GM12875 (cell line): ENCODE measurements around the gene FIGNL2.

Source experiments
- H3K4me3 ChIP-seq: one replicate; pipeline ENCODE4 v1.5.1; 2011; ENCODE audit warnings: low read depth, low read length, control low read depth
- TF ChIP-seq, protein P1 (sequence below): IDR thresholded peaks from 2 replicates; pipeline ENCODE4 v1.5.1; 2011; ENCODE audit warnings: low read depth, mild to moderate bottlenecking, control low read depth, inconsistent platforms, low read length, moderate library complexity, borderline replicate concordance; ENCODE audit not compliant: insufficient read depth

Gene FIGNL2

GRCh38 chr12:51846271-51846691 lies 2.2 kb downstream of the FIGNL2 start:
- no peak overlapping the region for H3K4me3 ChIP-seq
- TF ChIP-seq, protein P1, sequence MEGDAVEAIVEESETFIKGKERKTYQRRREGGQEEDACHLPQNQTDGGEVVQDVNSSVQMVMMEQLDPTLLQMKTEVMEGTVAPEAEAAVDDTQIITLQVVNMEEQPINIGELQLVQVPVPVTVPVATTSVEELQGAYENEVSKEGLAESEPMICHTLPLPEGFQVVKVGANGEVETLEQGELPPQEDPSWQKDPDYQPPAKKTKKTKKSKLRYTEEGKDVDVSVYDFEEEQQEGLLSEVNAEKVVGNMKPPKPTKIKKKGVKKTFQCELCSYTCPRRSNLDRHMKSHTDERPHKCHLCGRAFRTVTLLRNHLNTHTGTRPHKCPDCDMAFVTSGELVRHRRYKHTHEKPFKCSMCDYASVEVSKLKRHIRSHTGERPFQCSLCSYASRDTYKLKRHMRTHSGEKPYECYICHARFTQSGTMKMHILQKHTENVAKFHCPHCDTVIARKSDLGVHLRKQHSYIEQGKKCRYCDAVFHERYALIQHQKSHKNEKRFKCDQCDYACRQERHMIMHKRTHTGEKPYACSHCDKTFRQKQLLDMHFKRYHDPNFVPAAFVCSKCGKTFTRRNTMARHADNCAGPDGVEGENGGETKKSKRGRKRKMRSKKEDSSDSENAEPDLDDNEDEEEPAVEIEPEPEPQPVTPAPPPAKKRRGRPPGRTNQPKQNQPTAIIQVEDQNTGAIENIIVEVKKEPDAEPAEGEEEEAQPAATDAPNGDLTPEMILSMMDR, result no peak

DNA sequence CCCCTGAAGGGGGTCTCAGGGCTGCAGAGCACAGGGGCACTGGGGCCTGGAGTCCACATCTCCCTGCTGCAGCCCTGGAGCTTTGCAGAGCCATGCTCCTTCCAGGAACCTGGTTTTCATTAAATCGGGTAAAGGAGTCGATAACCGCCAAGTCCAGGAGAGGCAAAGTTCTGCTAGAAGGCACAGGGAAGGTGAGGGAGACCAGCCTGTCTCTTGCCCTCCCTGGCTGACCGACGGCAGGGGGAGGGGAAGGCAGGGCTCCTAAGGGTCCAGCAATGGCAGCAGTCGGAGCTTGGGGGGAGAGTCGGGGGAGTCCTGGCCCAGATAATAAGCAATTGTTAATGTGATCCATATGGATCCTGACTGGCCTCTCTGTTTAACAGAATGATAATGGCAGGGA lies 3.0 kb downstream of the FIGNL2 start:
- no peak overlapping the region for H3K4me3 ChIP-seq
- TF ChIP-seq, protein P1, result no peak

DNA sequence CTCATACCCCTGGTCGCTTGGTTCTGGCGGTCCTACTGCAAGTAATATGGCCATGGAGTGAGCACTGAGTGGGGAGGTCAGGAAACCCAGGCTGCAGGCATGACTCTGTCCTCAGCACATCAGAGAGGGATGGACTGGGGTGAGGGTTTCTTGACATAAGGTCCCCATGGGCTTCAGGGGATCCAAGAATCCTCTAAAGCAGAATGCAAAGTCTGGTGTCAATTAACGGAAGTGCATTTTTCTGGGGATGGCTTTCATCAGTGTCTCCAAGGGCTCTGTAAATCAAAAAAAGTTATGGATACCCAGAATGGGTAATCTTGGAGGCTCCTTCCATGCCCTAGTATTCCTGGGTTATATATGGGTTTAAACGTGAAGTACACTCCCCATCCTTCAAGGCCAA lies 3.7 kb downstream of the FIGNL2 start:
- H3K4me3 ChIP-seq, result no peak overlapping the region

DNA sequence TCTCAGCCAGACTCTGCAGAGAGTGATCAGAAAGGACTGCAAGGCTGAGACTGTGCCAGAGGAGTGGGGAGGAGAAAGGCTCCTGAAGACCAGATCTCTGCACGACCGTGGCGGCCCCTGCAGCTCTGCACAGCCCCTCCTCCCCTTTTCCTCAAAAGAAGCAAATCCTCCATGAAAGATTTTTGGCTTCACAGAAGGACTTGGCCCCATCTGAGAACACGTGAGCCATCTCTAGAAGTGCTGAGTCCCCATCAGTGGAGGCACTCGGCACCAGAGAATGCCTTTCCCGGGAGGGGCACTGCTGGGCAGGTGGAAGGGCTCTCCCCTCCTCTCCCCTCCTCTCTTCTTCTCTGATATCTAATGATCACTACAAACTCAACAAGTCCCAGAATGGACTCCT lies 6.8 kb downstream of the FIGNL2 start:
- TF ChIP-seq, protein P1, result no peak
- no peak overlapping the region for H3K4me3 ChIP-seq

More for the DNA sequence above, 3.7 kb downstream of the FIGNL2 start:
- TF ChIP-seq, protein P1, result no peak

DNA sequence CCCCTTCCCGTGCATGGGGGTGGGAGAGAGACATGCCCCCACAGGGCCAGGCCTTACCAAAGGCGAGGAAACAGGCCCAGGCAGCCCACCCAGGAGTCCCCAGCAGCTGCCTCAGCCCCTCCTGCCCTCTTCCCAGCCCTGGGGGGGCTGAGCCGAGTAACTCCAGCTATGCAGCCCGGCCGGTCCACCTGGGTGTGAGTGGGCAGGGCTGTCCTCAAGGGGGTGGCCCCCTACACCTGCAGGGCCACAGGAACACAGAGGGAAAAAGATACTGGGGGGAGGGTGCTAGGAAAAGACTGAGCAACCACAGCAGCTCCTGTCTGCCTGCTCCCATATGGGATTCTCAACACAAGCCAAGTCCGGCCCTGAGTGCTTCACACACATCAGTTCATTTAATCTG lies 7.6 kb downstream of the FIGNL2 start:
- no peak overlapping the region for H3K4me3 ChIP-seq
- TF ChIP-seq, protein P1, result no peak

DNA sequence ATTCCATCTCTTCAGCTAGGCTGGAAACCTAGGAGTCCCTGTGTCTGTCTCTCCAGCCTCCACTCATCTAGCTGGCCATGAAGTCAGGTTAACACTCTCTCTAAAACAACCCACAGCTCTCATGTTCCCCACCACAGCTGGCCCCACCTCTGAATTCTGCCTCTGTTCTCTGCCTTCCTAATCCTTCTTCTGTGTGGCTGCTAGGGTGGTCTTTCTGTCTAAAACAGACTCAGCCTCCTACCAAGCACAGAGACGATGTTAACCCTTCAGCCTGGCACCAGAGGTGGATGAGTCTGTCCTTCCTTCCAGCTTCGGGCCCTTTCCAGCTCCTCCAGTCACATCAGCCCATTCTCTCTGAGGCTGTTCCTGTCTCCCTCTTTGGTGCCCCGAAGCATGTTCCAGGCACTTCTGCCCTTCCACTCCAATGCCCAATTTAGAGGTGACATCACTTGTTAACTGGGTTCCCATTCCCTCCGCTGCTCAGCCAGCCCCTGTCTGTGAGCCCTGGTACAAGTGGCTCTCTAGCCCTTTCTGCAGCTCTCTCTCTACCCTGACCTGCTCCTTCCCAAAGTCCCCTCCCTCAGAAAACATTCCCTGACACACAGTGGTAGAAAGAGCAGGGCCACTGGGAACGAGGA lies 9.1 kb downstream of the FIGNL2 start:
- TF ChIP-seq, protein P1, result no peak
- H3K4me3 ChIP-seq, result no peak overlapping the region

- TF ChIP-seq, protein P1, result no peak
These were observed 9.8 kb downstream of the FIGNL2 start for GRCh38 chr12:51838762-51839161.

More at GRCh38 chr12:51838762-51839161, 9.8 kb downstream of the FIGNL2 start:
- no peak overlapping the region for H3K4me3 ChIP-seq
